GM12801 (cell line): ENCODE results near the gene CERK.

ENCODE experiments used
- TF ChIP-seq, protein P1 (sequence below): IDR thresholded peaks from one replicate; pipeline ENCODE4 v1.5.1; 2011; ENCODE audit warnings: control low read depth; ENCODE audit not compliant: insufficient read length; ENCODE audit errors: extremely low read depth

CERK gene

DNA sequence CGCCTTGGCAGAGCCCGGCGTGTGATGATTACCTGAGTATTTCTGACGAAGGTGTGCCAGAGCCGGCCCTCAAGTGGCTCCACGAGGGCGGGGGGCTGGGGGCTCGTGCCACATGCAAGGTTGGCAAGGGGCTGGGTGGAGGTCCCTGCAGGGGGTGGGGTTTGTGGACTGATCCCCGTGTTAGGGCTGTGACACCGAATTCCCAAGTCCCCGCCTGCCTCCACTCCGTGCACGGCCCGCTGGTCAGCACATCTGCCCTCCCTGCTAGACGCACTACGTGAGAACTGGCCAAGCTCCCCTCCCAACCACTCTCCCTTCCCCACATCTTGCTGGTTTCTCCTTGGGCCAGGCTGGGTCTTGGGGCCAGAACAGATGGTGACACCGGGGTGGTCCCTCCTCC lies 83.6 kb downstream of the CERK start:
- TF ChIP-seq, protein P1, sequence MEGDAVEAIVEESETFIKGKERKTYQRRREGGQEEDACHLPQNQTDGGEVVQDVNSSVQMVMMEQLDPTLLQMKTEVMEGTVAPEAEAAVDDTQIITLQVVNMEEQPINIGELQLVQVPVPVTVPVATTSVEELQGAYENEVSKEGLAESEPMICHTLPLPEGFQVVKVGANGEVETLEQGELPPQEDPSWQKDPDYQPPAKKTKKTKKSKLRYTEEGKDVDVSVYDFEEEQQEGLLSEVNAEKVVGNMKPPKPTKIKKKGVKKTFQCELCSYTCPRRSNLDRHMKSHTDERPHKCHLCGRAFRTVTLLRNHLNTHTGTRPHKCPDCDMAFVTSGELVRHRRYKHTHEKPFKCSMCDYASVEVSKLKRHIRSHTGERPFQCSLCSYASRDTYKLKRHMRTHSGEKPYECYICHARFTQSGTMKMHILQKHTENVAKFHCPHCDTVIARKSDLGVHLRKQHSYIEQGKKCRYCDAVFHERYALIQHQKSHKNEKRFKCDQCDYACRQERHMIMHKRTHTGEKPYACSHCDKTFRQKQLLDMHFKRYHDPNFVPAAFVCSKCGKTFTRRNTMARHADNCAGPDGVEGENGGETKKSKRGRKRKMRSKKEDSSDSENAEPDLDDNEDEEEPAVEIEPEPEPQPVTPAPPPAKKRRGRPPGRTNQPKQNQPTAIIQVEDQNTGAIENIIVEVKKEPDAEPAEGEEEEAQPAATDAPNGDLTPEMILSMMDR: no peak

GRCh38 chr22:46653596-46653995 lies 84.5 kb downstream of the CERK start:
- TF ChIP-seq, protein P1: no peak

DNA sequence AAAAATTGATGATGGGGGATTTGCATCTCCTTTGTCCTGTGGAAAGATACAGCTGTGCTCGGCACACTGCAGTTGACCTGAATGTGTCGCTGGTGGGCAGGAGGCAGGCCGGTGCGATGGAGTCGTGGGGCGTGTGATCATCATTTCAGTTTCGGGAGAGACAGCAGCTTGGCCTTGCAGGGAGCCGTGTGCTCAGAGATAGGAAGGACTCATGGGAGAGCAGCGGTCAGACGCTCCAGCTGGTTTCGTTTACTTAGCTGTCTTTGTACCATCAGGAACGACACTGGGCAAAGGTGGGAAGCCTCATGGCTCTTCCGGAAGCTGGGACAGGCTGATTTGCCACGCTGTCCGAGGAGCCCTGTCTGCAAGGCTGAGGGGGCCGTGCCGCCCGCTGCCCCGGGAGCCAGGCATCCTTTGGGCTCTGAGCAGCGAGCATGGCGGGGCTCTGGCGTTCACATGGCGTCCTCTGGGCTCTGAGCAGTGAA lies 85.2 kb downstream of the CERK start:
- TF ChIP-seq, protein P1: no peak

GRCh38 chr22:46652081-46652846 lies 85.8 kb downstream of the CERK start:
- TF ChIP-seq, protein P1: no peak

GRCh38 chr22:46651316-46651715 lies 86.7 kb downstream of the CERK start:
- TF ChIP-seq, protein P1: no peak

DNA sequence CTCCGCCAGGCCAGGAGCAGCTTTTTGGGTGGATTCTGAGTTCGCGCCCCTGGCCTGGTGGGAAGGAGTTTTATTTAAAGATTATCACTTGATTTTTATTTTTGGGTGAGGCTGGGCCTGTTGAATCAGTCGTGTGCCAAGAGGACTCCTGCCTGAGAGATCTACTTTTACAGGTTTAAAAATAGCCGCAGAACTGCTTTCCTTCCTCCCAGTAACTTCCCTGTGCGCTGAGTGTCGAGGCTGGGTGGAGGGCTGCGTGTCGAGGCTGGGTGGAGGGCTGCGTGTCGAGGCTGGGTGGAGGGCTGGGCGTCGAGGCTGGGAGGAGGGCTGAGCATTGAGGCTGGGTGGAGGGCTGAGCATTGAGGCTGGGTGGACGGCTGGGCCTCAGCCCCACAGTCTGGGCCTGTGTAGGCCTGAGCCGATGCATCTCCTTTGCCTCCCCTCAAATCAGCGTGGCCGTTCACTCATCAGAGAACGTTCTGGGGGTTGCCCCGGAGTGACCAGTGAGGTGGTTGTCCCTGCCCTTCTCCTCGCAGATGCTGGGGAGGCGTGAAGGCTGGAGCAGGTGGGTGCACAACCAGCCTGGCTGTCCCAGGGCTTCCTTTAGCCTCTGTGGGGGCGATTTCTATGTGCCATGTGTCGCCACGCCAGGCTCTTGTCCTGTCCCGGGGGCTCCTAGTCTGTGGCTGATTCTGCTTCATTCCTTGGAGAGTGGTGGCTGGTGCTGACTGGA lies 87.8 kb downstream of the CERK start:
- TF ChIP-seq, protein P1: no peak

- TF ChIP-seq, protein P1: no peak
Measured at GRCh38 chr22:46649141-46650077, 88.6 kb downstream of the CERK start.
